ACC112 (cell line): ENCODE data around the gene AQP12A.

Experiments used
- H2AFZ ChIP-seq: fragments of 200-600 bp; sonication (generic); one replicate; pipeline ENCODE4 v1.6.0; 2017; ENCODE audit warnings: antibody characterized with exemption, low read length; ENCODE audit not compliant: unreplicated experiment
- H3K27ac ChIP-seq: fragments of 200-600 bp; sonication (generic); 2 replicates; pipeline ENCODE4 v1.5.1; 2014; ENCODE audit warnings: low read depth, mild to moderate bottlenecking, antibody characterized with exemption, low read length, moderate library complexity
- H3K27me3 ChIP-seq: fragments of 200-600 bp; sonication (generic); 2 replicates; pipeline ENCODE4 v1.6.1; 2014; ENCODE audit warnings: mild to moderate bottlenecking, antibody characterized with exemption, low read length, moderate library complexity, mixed read lengths; ENCODE audit not compliant: insufficient read depth
- H3K36me3 ChIP-seq: fragments of 200-600 bp; sonication (generic); 2 replicates; pipeline ENCODE4 v1.6.1; 2016; ENCODE audit warnings: mild to moderate bottlenecking, antibody characterized with exemption, low read length, moderate library complexity, mixed read lengths; ENCODE audit not compliant: insufficient read depth
- H3K4me1 ChIP-seq: fragments of 200-600 bp; sonication (generic); one replicate; pipeline ENCODE4 v1.6.1; 2016; ENCODE audit warnings: low read length, mixed read lengths; ENCODE audit not compliant: insufficient read depth, unreplicated experiment, control insufficient read depth
- H3K4me3 ChIP-seq: fragments of 200-600 bp; sonication (generic); 2 replicates; pipeline ENCODE4 v1.5.1; 2014; ENCODE audit warnings: mild to moderate bottlenecking, low read depth, low read length
- H3K79me2 ChIP-seq: fragments of 200-600 bp; sonication (generic); one replicate; pipeline ENCODE4 v1.6.0; 2016; ENCODE audit warnings: low read length; ENCODE audit not compliant: control insufficient read depth, unreplicated experiment, insufficient read depth

Gene AQP12A

GRCh38 chr2:240726876-240727275 lies 35.2 kb downstream of the AQP12A start:
- Histone ChIP-seq H3K4me3 (no peak overlapping the region), H2AFZ (no peak overlapping the region), H3K27me3 (peaks cover 16% of the 10 kb centered on the region), H3K36me3 (no peaks in the 10 kb centered on the region), H3K27ac (no peak overlapping the region), H3K79me2 (no peaks in the 10 kb centered on the region), H3K4me1 (no peaks in the 10 kb centered on the region)

GRCh38 chr2:240727439-240727838 lies 35.8 kb downstream of the AQP12A start:
- H3K27ac ChIP-seq = no peak overlapping the region
- no peaks in the 10 kb centered on the region for H3K4me1 ChIP-seq
- peaks cover 16% of the 10 kb centered on the region for H3K27me3 ChIP-seq
- H3K4me3 ChIP-seq = no peak overlapping the region
- H3K36me3 ChIP-seq = no peaks in the 10 kb centered on the region
- no peak overlapping the region for H2AFZ ChIP-seq
- no peaks in the 10 kb centered on the region for H3K79me2 ChIP-seq

- no peaks in the 10 kb centered on the region for H3K4me1 ChIP-seq
- H3K4me3 ChIP-seq = no peak overlapping the region
- no peaks in the 10 kb centered on the region for H3K79me2 ChIP-seq
Observed at GRCh38 chr2:240727913-240728312, 36.2 kb downstream of the AQP12A start.

GRCh38 chr2:240728361-240728760 lies 36.7 kb downstream of the AQP12A start:
- H3K4me1 ChIP-seq = no peaks in the 10 kb centered on the region
- peaks cover 16% of the 10 kb centered on the region for H3K27me3 ChIP-seq
- no peaks in the 10 kb centered on the region for H3K36me3 ChIP-seq
- no peak overlapping the region for H3K4me3 ChIP-seq
- no peaks in the 10 kb centered on the region for H3K79me2 ChIP-seq
- H3K27ac ChIP-seq = no peak overlapping the region
- H2AFZ ChIP-seq = no peak overlapping the region

More at GRCh38 chr2:240727913-240728312, 36.2 kb downstream of the AQP12A start:
- Histone ChIP-seq H2AFZ (no peak overlapping the region), H3K36me3 (no peaks in the 10 kb centered on the region), H3K27me3 (peaks cover 16% of the 10 kb centered on the region), H3K27ac (no peak overlapping the region)

GRCh38 chr2:240728827-240729226 lies 37.2 kb downstream of the AQP12A start:
- H3K36me3 ChIP-seq = no peaks in the 10 kb centered on the region
- no peaks in the 10 kb centered on the region for H3K79me2 ChIP-seq
- H3K4me1 ChIP-seq = no peaks in the 10 kb centered on the region
- no peak overlapping the region for H2AFZ ChIP-seq
- no peak overlapping the region for H3K4me3 ChIP-seq
- H3K27me3 ChIP-seq = peaks cover 16% of the 10 kb centered on the region
- no peak overlapping the region for H3K27ac ChIP-seq

GRCh38 chr2:240730501-240731177 lies 39.0 kb downstream of the AQP12A start:
- H2AFZ ChIP-seq = no peak overlapping the region
- H3K36me3 ChIP-seq = no peaks in the 10 kb centered on the region

GRCh38 chr2:240731178-240731545 lies 39.5 kb downstream of the AQP12A start:
- Histone ChIP-seq H3K79me2 (no peaks in the 10 kb centered on the region), H3K36me3 (no peaks in the 10 kb centered on the region)

More at GRCh38 chr2:240730501-240731177, 39.0 kb downstream of the AQP12A start:
- Histone ChIP-seq H3K27ac (no peak overlapping the region), H3K27me3 (peaks cover 16% of the 10 kb centered on the region), H3K4me3 (no peak overlapping the region), H3K4me1 (no peaks in the 10 kb centered on the region), H3K79me2 (no peaks in the 10 kb centered on the region)

GRCh38 chr2:240732184-240732583 lies 40.5 kb downstream of the AQP12A start:
- H3K27ac ChIP-seq = no peak overlapping the region
- no peaks in the 10 kb centered on the region for H3K79me2 ChIP-seq
- H3K4me3 ChIP-seq = no peak overlapping the region
- H3K27me3 ChIP-seq = peaks cover 23% of the 10 kb centered on the region
- H2AFZ ChIP-seq = no peak overlapping the region
- peaks cover 3% of the 10 kb centered on the region for H3K4me1 ChIP-seq
- H3K36me3 ChIP-seq = no peaks in the 10 kb centered on the region

More at GRCh38 chr2:240731178-240731545, 39.5 kb downstream of the AQP12A start:
- no peaks in the 10 kb centered on the region for H3K4me1 ChIP-seq
- no peak overlapping the region for H3K4me3 ChIP-seq
- no peak overlapping the region for H2AFZ ChIP-seq
- no peak overlapping the region for H3K27ac ChIP-seq
- peaks cover 16% of the 10 kb centered on the region for H3K27me3 ChIP-seq

GRCh38 chr2:240732911-240733622 lies 41.4 kb downstream of the AQP12A start:
- H3K27me3 ChIP-seq = peaks cover 25% of the 10 kb centered on the region
- no peak overlapping the region for H2AFZ ChIP-seq
- H3K79me2 ChIP-seq = no peaks in the 10 kb centered on the region
- H3K4me1 ChIP-seq = peaks cover 3% of the 10 kb centered on the region
- H3K36me3 ChIP-seq = no peaks in the 10 kb centered on the region
- H3K27ac ChIP-seq = no peak overlapping the region
- H3K4me3 ChIP-seq = no peak overlapping the region

- Histone ChIP-seq H3K27ac (no peak overlapping the region), H3K4me1 (peaks cover 3% of the 10 kb centered on the region), H2AFZ (no peak overlapping the region), H3K79me2 (no peaks in the 10 kb centered on the region), H3K36me3 (no peaks in the 10 kb centered on the region), H3K27me3 (peaks cover 33% of the 10 kb centered on the region), H3K4me3 (no peak overlapping the region)
Observed at GRCh38 chr2:240733803-240734495, 42.3 kb downstream of the AQP12A start.
